Endothelial cell of umbilical vein (primary cell): ENCODE results near the gene IFNA14. TPM values are rescaled to one million over a fixed set of nuclear protein-coding genes. Genes with fewer than 3 reads are reported as not detected.

Experiments used
- BruUV-seq: library from RNA; stranded (reverse); fragments of 400-500 nt; replicated peaks from 2 replicates; lab custom pipeline; 2021; lab: Mats Ljungman, UMichigan
- CTCF ChIA-PET: fragments of 300-600, 350-600 bp; sonication (Branson Sonifier 250); formaldehyde crosslinking; loops from one replicate; lab custom pipeline; 2021; ENCODE audit warnings: antibody characterized with exemption, inconsistent platforms; lab: Charles Lee
- POLR2A ChIA-PET: fragments of 300-600, 350-600 bp; sonication (Branson Sonifier 250); formaldehyde crosslinking; loops from one replicate; lab custom pipeline; 2021; ENCODE audit warnings: antibody characterized with exemption, inconsistent platforms; lab: Charles Lee
- DNase-seq: peaks from one replicate; pipeline ENCODE4 v3.0.0-alpha.2; 2011; ENCODE audit warnings: low read depth, low spot score
- FAIRE-seq: peaks from 2 replicates; lab custom pipeline; 2011; peaks lifted over from hg19 to GRCh38; lab: Jason Lieb, UNC
- H2AFZ ChIP-seq: 2 replicates; pipeline ENCODE4 v1.6.0; 2012; ENCODE audit warnings: low read depth, low read length, control low read depth, inconsistent platforms
- H3K27ac ChIP-seq: 2 replicates; pipeline ENCODE4 v1.5.1; 2011; ENCODE audit warnings: low read depth, mild to moderate bottlenecking, control low read depth, low read length, moderate library complexity; ENCODE audit not compliant: insufficient read depth
- H3K27me3 ChIP-seq, 2 experiments: 2 replicates each; pipeline versions ENCODE4 v1.6.0 to v1.6.1; 2011; ENCODE audit warnings: low read length in 2 of 2, mixed read lengths in 1 of 2; ENCODE audit not compliant: control insufficient read depth in 2 of 2, insufficient read depth in 2 of 2
- H3K36me3 ChIP-seq, 2 experiments: 2 replicates in 1 of 2; 3 replicates in 1 of 2; pipeline ENCODE4 v1.5.1; 2011; ENCODE audit warnings: low read length in 2 of 2, mild to moderate bottlenecking in 1 of 2, moderate library complexity in 1 of 2; ENCODE audit not compliant: control insufficient read depth in 2 of 2, insufficient read depth in 2 of 2; ENCODE audit errors: extremely low read depth in 1 of 2
- H3K4me1 ChIP-seq: 3 replicates; pipeline ENCODE4 v1.5.1; 2011; ENCODE audit warnings: mild to moderate bottlenecking, low read length; ENCODE audit not compliant: control insufficient read depth, insufficient read depth; ENCODE audit errors: extremely low read depth
- H3K4me2 ChIP-seq: 2 replicates; pipeline ENCODE4 v1.6.1; 2011; ENCODE audit warnings: low read length, control low read depth, mixed read lengths; ENCODE audit not compliant: insufficient read depth
- H3K4me3 ChIP-seq, 3 experiments: fragments of 200-600 bp in 1 of 3; sonication (generic), shearing (Covaris generic) in 1 of 3; replicated peaks in 1 of 3; 2 replicates each; pipeline ENCODE4 v1.5.1; 2011 to 2016; ENCODE audit warnings: control low read depth in 3 of 3, low read length in 3 of 3, mild to moderate bottlenecking in 2 of 3, inconsistent platforms in 1 of 3, low read depth in 1 of 3, moderate library complexity in 1 of 3; ENCODE audit not compliant: insufficient read depth in 1 of 3
- H3K79me2 ChIP-seq: 2 replicates; pipeline ENCODE4 v1.6.0; 2012; ENCODE audit warnings: low read length, inconsistent platforms; ENCODE audit not compliant: control insufficient read depth, insufficient read depth
- H3K9ac ChIP-seq: replicated peaks from 2 replicates; pipeline ENCODE3; 2011; ENCODE audit warnings: low read length, control low read depth; ENCODE audit not compliant: insufficient read depth; ENCODE audit errors: extremely low read depth
- H3K9me1 ChIP-seq: replicated peaks from 3 replicates; pipeline ENCODE4 v1.6.0; 2011; ENCODE audit warnings: mild to moderate bottlenecking, low read length; ENCODE audit not compliant: control insufficient read depth, insufficient read depth; ENCODE audit errors: extremely low read depth
- H3K9me3 ChIP-seq: replicated peaks from 2 replicates; pipeline ENCODE4 v1.5.1; 2012; ENCODE audit warnings: low read length, inconsistent platforms; ENCODE audit not compliant: control insufficient read depth, insufficient read depth
- H4K20me1 ChIP-seq: replicated peaks from 2 replicates; pipeline ENCODE3; 2011; ENCODE audit warnings: mild to moderate bottlenecking, low read length; ENCODE audit not compliant: control insufficient read depth, insufficient read depth; ENCODE audit errors: extremely low read depth
- CTCF ChIP-seq, 2 donors: IDR thresholded peaks; 1 replicate in 1 of 2; 2 replicates in 1 of 2; pipeline ENCODE4 v1.5.1; 2011; ENCODE audit warnings: low read length in 2 of 2, mild to moderate bottlenecking in 2 of 2, moderate library complexity in 2 of 2, control low read depth in 1 of 2, inconsistent platforms in 1 of 2, low read depth in 1 of 2; ENCODE audit not compliant: insufficient read depth in 1 of 2; ENCODE audit errors: extremely low read depth in 1 of 2
- EZH2 ChIP-seq: IDR thresholded peaks from 2 replicates; pipeline ENCODE4 v1.6.1; 2012; ENCODE audit warnings: borderline replicate concordance, low read depth, mild to moderate bottlenecking, moderate library complexity, low read length, inconsistent platforms; ENCODE audit not compliant: severe bottlenecking
- FOS ChIP-seq: IDR thresholded peaks from 2 replicates; pipeline ENCODE4 v1.6.1; 2011; ENCODE audit warnings: mild to moderate bottlenecking, low read length, moderate library complexity, borderline replicate concordance; ENCODE audit not compliant: insufficient read depth
- GATA2 ChIP-seq: IDR thresholded peaks from 2 replicates; pipeline ENCODE4 v1.7.0; 2011; ENCODE audit warnings: low read depth, mild to moderate bottlenecking, moderate library complexity, mixed read lengths, low read length; ENCODE audit not compliant: insufficient read length, insufficient read depth
- JUN ChIP-seq: IDR thresholded peaks from 2 replicates; pipeline ENCODE4 v1.6.1; 2011; ENCODE audit warnings: borderline replicate concordance, low read depth; ENCODE audit not compliant: insufficient read length, insufficient read depth
- MAX ChIP-seq: IDR thresholded peaks from 2 replicates; pipeline ENCODE4 v1.6.1; 2011; ENCODE audit not compliant: insufficient read depth, insufficient read length
- MYC ChIP-seq: IDR thresholded peaks from one replicate; pipeline ENCODE4 v1.6.1; 2011; ENCODE audit warnings: mild to moderate bottlenecking, low read depth, low read length
- POLR2A ChIP-seq: IDR thresholded peaks from 2 replicates; pipeline ENCODE4 v1.6.1; 2012; ENCODE audit warnings: low read depth, mild to moderate bottlenecking, control low read depth, low read length
- POLR2AphosphoS5 ChIP-seq: IDR thresholded peaks from 2 replicates; pipeline ENCODE4 v1.6.1; 2012; ENCODE audit warnings: low read depth, mild to moderate bottlenecking, control low read depth, low read length, moderate library complexity; ENCODE audit not compliant: insufficient read depth
- dilution Hi-C: fragments of 300-500 bp; cut with MboI; formaldehyde crosslinking; loops from one replicate; pipeline ENCODE4 v1.15.0; 2019; ENCODE audit warnings: low sequenced_read_pairs; ENCODE audit not compliant: extremely low pct_ligation_motif_present
- intact Hi-C: fragments of 100-400 bp; cut with micrococcal nuclease; formaldehyde crosslinking; loops from one replicate; pipeline ENCODE4 v1.10.0; 2022
- polyA plus RNA-seq, 4 experiments: library from polyadenylated mRNA; depleted of rRNA in 3 of 4; stranded (reverse) in 3 of 4; unstranded in 1 of 4; fragments of >200 nt; gene quantifications; 2 replicates each; pipeline versions ENCODE4 v1.2.1 to v1.2.3, GENCODE V29; 2011 to 2012; ENCODE audit warnings: missing spikeins in 1 of 4
- total RNA-seq: library from RNA; stranded (reverse); gene quantifications from 2 replicates; pipeline ENCODE4 v1.2.3, GENCODE V29; 2021

The IFNA14 gene
- total and polyA plus RNA-seq, 2 donors (not counting 3 experiments of a cell fraction or from before 2014, with no cell fraction given): not detected

DNA sequence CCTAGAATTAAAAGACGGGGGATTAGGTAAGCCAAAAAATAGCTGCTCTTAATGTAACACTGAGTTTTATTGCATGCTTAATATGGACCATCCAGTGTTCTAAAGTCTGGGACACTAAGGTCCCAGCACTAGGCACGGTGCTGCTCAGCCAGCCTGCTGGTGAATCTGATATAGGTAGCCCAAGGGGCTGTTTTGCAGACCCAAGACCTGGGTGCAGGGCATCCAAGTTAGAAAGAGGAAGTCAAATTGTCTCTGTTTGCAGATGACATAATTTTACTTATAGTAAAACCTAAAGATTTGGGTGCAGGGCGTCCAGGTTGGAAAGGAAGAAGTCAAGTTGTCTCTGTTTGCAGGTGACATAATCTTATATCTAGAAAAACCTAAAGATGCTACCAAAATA is 47.5 kb upstream of the IFNA14 start:
- Histone ChIP-seq H3K9me1 (no peaks in the 10 kb centered on the region), H3K4me3 (no peak overlapping the region), H3K4me2 (no peak overlapping the region), H3K4me1 (no peaks in the 10 kb centered on the region), H2AFZ (no peak overlapping the region), H3K9me3 (no peaks in the 10 kb centered on the region), H4K20me1 (no peaks in the 10 kb centered on the region), H3K27me3 (peaks cover 3 to 19% of the 10 kb centered on the region in 2 experiments), H3K27ac (no peak overlapping the region), H3K9ac (no peak overlapping the region), H3K36me3 (no peaks in the 10 kb centered on the region), H3K79me2 (no peaks in the 10 kb centered on the region)
- DNase-seq (no peak), FAIRE-seq (no peak)
- POLR2A ChIA-PET: no interaction called here
- TF ChIP-seq MYC (no peak), CTCF (IDR thresholded peaks at IDR 0.05; ENCODE audit: extremely low read depth in 1 of 2, insufficient read depth in 1 of 2, low read depth in 1 of 2, low read length in 2 of 2) (no peak), POLR2AphosphoS5 (no peak), MAX (no peak), JUN (no peak), FOS (no peak), GATA2 (no peak), POLR2A (no peak), EZH2 (no peak)
- BruUV-seq: no TSS peak
- CTCF ChIA-PET: no interaction called here
- intact Hi-C loops: no loop called here
- dilution Hi-C loops: no loop called here
